Neural cell (in vitro differentiated cells): Measurements from ENCODE around the gene APBB2.

Experiments used
- EP300 ChIP-seq: fragments of 450-650 bp; conservative IDR thresholded peaks from 2 replicates; pipeline ENCODE4 v1.6.1; 2014; ENCODE audit warnings: antibody characterized with exemption, mild to moderate bottlenecking, moderate library complexity; ENCODE audit not compliant: poor library complexity, severe bottlenecking
- SMC3 ChIP-seq: fragments of 450-650 bp; conservative IDR thresholded peaks from 2 replicates; pipeline ENCODE4 v1.6.1; 2014; ENCODE audit warnings: antibody characterized with exemption, mild to moderate bottlenecking, moderate library complexity; ENCODE audit not compliant: poor library complexity
- TF ChIP-seq, protein P1 (sequence below): fragments of 450-650 bp; IDR thresholded peaks from 2 replicates; pipeline ENCODE4 v1.5.1; 2014; ENCODE audit warnings: antibody characterized with exemption, mild to moderate bottlenecking, moderate library complexity; ENCODE audit not compliant: poor library complexity, severe bottlenecking
- TF ChIP-seq, protein P2 (sequence below): IDR thresholded peaks from 2 replicates; pipeline ENCODE4 v1.6.1; 2012; ENCODE audit warnings: borderline replicate concordance

DNA sequence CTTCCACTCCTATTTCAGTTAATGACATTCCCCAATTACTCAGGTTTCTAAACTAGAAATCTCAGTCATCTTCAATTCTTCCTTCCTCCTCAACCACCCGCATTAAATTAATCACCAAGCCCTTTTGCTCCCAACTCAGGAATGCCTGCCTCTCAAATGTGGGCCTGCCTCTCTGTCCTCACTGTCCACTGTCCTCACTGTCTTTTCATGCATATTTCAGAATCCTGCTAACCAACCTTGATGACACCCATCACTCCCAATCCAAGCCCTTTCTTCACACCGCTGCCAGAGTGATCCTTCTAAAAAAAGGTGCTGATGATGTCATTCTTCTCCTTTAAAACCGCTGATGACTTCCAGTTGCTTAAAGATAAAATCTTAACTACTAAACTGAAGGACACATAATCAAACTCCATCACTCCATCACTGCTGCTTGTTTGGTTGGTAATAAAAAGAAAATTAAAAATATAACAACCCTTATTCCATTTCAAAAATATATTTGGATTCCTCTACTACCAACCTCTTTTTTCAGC lies 5.1 kb upstream of the APBB2 start:
- TF ChIP-seq EP300 = no peak
- TF ChIP-seq, protein P1, sequence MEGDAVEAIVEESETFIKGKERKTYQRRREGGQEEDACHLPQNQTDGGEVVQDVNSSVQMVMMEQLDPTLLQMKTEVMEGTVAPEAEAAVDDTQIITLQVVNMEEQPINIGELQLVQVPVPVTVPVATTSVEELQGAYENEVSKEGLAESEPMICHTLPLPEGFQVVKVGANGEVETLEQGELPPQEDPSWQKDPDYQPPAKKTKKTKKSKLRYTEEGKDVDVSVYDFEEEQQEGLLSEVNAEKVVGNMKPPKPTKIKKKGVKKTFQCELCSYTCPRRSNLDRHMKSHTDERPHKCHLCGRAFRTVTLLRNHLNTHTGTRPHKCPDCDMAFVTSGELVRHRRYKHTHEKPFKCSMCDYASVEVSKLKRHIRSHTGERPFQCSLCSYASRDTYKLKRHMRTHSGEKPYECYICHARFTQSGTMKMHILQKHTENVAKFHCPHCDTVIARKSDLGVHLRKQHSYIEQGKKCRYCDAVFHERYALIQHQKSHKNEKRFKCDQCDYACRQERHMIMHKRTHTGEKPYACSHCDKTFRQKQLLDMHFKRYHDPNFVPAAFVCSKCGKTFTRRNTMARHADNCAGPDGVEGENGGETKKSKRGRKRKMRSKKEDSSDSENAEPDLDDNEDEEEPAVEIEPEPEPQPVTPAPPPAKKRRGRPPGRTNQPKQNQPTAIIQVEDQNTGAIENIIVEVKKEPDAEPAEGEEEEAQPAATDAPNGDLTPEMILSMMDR = no peak
- TF ChIP-seq SMC3 = no peak
- TF ChIP-seq, protein P2, sequence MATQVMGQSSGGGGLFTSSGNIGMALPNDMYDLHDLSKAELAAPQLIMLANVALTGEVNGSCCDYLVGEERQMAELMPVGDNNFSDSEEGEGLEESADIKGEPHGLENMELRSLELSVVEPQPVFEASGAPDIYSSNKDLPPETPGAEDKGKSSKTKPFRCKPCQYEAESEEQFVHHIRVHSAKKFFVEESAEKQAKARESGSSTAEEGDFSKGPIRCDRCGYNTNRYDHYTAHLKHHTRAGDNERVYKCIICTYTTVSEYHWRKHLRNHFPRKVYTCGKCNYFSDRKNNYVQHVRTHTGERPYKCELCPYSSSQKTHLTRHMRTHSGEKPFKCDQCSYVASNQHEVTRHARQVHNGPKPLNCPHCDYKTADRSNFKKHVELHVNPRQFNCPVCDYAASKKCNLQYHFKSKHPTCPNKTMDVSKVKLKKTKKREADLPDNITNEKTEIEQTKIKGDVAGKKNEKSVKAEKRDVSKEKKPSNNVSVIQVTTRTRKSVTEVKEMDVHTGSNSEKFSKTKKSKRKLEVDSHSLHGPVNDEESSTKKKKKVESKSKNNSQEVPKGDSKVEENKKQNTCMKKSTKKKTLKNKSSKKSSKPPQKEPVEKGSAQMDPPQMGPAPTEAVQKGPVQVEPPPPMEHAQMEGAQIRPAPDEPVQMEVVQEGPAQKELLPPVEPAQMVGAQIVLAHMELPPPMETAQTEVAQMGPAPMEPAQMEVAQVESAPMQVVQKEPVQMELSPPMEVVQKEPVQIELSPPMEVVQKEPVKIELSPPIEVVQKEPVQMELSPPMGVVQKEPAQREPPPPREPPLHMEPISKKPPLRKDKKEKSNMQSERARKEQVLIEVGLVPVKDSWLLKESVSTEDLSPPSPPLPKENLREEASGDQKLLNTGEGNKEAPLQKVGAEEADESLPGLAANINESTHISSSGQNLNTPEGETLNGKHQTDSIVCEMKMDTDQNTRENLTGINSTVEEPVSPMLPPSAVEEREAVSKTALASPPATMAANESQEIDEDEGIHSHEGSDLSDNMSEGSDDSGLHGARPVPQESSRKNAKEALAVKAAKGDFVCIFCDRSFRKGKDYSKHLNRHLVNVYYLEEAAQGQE = no peak
